ENCODE data around the gene MAP4K2.
A peak's percentile ranks its signal among the peaks of the same experiment; 100 is the strongest.

Gene MAP4K2

GRCh38 chr11:64813826-64814225, 10.8 kb upstream of the MAP4K2 start:
- no peak for DNase-seq (ENCODE audit: low spot score)

- DNase-seq (ENCODE audit: low spot score) = no peak
Observed at GRCh38 chr11:64810891-64811272, 7.9 kb upstream of the MAP4K2 start.

GRCh38 chr11:64810271-64810890, 7.4 kb upstream of the MAP4K2 start, which contains the start of gene MEN1:
Gene MEN1, minus strand, starts transcription at chr11:64810551. Its CDS starts 442 bp downstream, at chr11:64810109.
- DNase-seq (ENCODE audit: low spot score) = peak; percentile 98

GRCh38 chr11:64809781-64810241, 6.8 kb upstream of the MAP4K2 start:
- DNase-seq (ENCODE audit: low spot score) = no peak

GRCh38 chr11:64805481-64805880, 2.5 kb upstream of the MAP4K2 start:
- DNase-seq (ENCODE audit: low spot score) = no peak

- DNase-seq (ENCODE audit: low spot score) = peak; percentile 66
Observed at GRCh38 chr11:64804346-64805210, 1.6 kb upstream of the MAP4K2 start.

GRCh38 chr11:64803846-64804345, 882 bp upstream of the MAP4K2 start:
- DNase-seq (ENCODE audit: low spot score) = no peak

GRCh38 chr11:64802370-64803157, 450 bp downstream of the MAP4K2 start:
- no peak for DNase-seq (ENCODE audit: low spot score)

GRCh38 chr11:64801561-64802369, 1.2 kb downstream of the MAP4K2 start:
- no peak for DNase-seq (ENCODE audit: low spot score)

- DNase-seq (ENCODE audit: low spot score) = no peak
Observed at GRCh38 chr11:64801158-64801464, 1.9 kb downstream of the MAP4K2 start.

- no peak for DNase-seq (ENCODE audit: low spot score)
Observed at GRCh38 chr11:64800303-64801157, 2.5 kb downstream of the MAP4K2 start.

GRCh38 chr11:64799623-64800302, 3.3 kb downstream of the MAP4K2 start:
- no peak for DNase-seq (ENCODE audit: low spot score)

- DNase-seq (ENCODE audit: low spot score) = no peak
Observed at GRCh38 chr11:64799256-64799622, 3.8 kb downstream of the MAP4K2 start.

GRCh38 chr11:64796757-64797541, 6.1 kb downstream of the MAP4K2 start:
- DNase-seq (ENCODE audit: low spot score) = no peak

GRCh38 chr11:64796047-64796756, 6.8 kb downstream of the MAP4K2 start:
- no peak for DNase-seq (ENCODE audit: low spot score)

GRCh38 chr11:64794526-64794925, 8.5 kb downstream of the MAP4K2 start:
- DNase-seq (ENCODE audit: low spot score) = no peak

GRCh38 chr11:64793271-64794160, 9.5 kb downstream of the MAP4K2 start:
- no peak for DNase-seq (ENCODE audit: low spot score)

GRCh38 chr11:64792482-64792881, 10.5 kb downstream of the MAP4K2 start:
- DNase-seq (ENCODE audit: low spot score) = no peak

Measured in cerebellar cortex (tissue), 1 donor.